ENCODE data around the gene PPP2R5A. TPM values are rescaled to one million over a fixed set of nuclear protein-coding genes. Genes with fewer than 3 reads are reported as not detected.

The PPP2R5A gene
- total and polyA plus RNA-seq, 11 donors = 44.7 to 108 (median 63.5) TPM

GRCh38 chr1:212377644-212378043, 92.4 kb downstream of the PPP2R5A start:
- TF ChIP-seq CTCF (IDR thresholded peaks at IDR 0.05) (no peak), POLR2A (IDR thresholded peaks at IDR 0.05) (no peak)
- H3K27me3 ChIP-seq = no peaks in the 10 kb centered on the region
- intact Hi-C loops (cut with DNase I) = loop anchor here in 1 of 10 donors (5.0 kb wide), 1 partner anchor 75 kb away; no protein-coding TSS in a partner anchor
- no peak overlapping the region for H3K4me3 ChIP-seq
- peaks cover 0 to 76% (median 26%) of the 10 kb centered on the region in 9 donors for H3K36me3 ChIP-seq
- no peak for DNase-seq
- 93 to 96% (median 95%) methylated on average over 2 to 3 of the region's 3 CpGs for WGBS, 4 donors
- no peak overlapping the region for H3K27ac ChIP-seq
- no peaks in the 10 kb centered on the region for H3K4me1 ChIP-seq
- peaks cover 0 to 6% (median 0%) of the 10 kb centered on the region in 12 donors for H3K9me3 ChIP-seq
- no peak for ATAC-seq

GRCh38 chr1:212379366-212379765, 94.2 kb downstream of the PPP2R5A start:
- no peak overlapping the region for H3K4me3 ChIP-seq
- no peak for ATAC-seq
- H3K36me3 ChIP-seq = peaks cover 0 to 79% (median 30%) of the 10 kb centered on the region in 9 donors
- TF ChIP-seq POLR2A (IDR thresholded peaks at IDR 0.05) (no peak), CTCF (IDR thresholded peaks at IDR 0.05) (no peak)
- no peak for DNase-seq
- H3K27ac ChIP-seq = no peak overlapping the region
- no peaks in the 10 kb centered on the region for H3K4me1 ChIP-seq
- 94 to 100% (median 97%) methylated on average over 2 of the region's 2 CpGs for WGBS, 4 donors
- H3K9me3 ChIP-seq = no peaks in the 10 kb centered on the region
- intact Hi-C loops (cut with DNase I) = loop anchor here in 1 of 10 donors (5.0 kb wide), 1 partner anchor 73 kb away; no protein-coding TSS in a partner anchor
- H3K27me3 ChIP-seq = no peaks in the 10 kb centered on the region

- H3K27ac ChIP-seq = no peak overlapping the region
- H3K27me3 ChIP-seq = no peaks in the 10 kb centered on the region
- H3K36me3 ChIP-seq = peaks cover 0 to 79% (median 36%) of the 10 kb centered on the region in 9 donors
- H3K4me1 ChIP-seq = no peaks in the 10 kb centered on the region
- DNase-seq (no peak), ATAC-seq (no peak)
- no peaks in the 10 kb centered on the region for H3K9me3 ChIP-seq
- TF ChIP-seq CTCF (IDR thresholded peaks at IDR 0.05) (no peak), POLR2A (IDR thresholded peaks at IDR 0.05) (no peak)
- H3K4me3 ChIP-seq = no peak overlapping the region
- intact Hi-C loops (cut with DNase I) = loop anchor here in 1 of 10 donors (5.0 kb wide), 1 partner anchor 61 kb away; no protein-coding TSS in a partner anchor
- 60 to 85% (median 74%) methylated on average over 4 of the region's 4 CpGs for WGBS, 4 donors
Measured at GRCh38 chr1:212381397-212382035, 96.3 kb downstream of the PPP2R5A start.

- Histone ChIP-seq H3K27me3 (no peaks in the 10 kb centered on the region), H3K4me1 (no peaks in the 10 kb centered on the region), H3K4me3 (no peak overlapping the region), H3K36me3 (peaks cover 0 to 48% (median 13%) of the 10 kb centered on the region in 9 donors), H3K27ac (no peak overlapping the region), H3K9me3 (peaks cover 0 to 20% (median 0%) of the 10 kb centered on the region in 12 donors)
- ATAC-seq = peak in 1 of 4 donors; percentile 15
- intact Hi-C loops (cut with DNase I) = no loop called here
- no peak for TF ChIP-seq POLR2A (IDR thresholded peaks at IDR 0.05)
- TF ChIP-seq CTCF (IDR thresholded peaks at IDR 0.05) = no peak
- 78 to 89% (median 82%) methylated on average over 1 of the region's 1 CpG for WGBS, 4 donors
- DNase-seq = no peak
Measured at GRCh38 chr1:212386029-212386428, 100.8 kb downstream of the PPP2R5A start.

Data from heart left ventricle (tissue), 16 donors.